Testis (tissue), 2 donors: Measurements from ENCODE around the gene PFKP.

Source experiments
- POLR2A ChIP-seq: fragments of 450-650 bp; IDR thresholded peaks from one replicate; pipeline ENCODE4 v1.6.1; 2017; ENCODE audit warnings: antibody characterized with exemption, mild to moderate bottlenecking, moderate library complexity
- TF ChIP-seq, protein P1 (sequence below), 3 experiments: fragments of 450-650 bp in 2 of 3; fragments of 200-600 bp in 1 of 3; sonication (generic) in 1 of 3; IDR thresholded peaks; one replicate each; pipeline ENCODE4 v1.5.1; 2016 to 2019; ENCODE audit warnings: antibody characterized with exemption in 3 of 3, mild to moderate bottlenecking in 2 of 3, moderate library complexity in 1 of 3

GRCh38 chr10:3081383-3081981 lies 14.1 kb downstream of the PFKP start:
- TF ChIP-seq POLR2A = no peak
- TF ChIP-seq, protein P1, sequence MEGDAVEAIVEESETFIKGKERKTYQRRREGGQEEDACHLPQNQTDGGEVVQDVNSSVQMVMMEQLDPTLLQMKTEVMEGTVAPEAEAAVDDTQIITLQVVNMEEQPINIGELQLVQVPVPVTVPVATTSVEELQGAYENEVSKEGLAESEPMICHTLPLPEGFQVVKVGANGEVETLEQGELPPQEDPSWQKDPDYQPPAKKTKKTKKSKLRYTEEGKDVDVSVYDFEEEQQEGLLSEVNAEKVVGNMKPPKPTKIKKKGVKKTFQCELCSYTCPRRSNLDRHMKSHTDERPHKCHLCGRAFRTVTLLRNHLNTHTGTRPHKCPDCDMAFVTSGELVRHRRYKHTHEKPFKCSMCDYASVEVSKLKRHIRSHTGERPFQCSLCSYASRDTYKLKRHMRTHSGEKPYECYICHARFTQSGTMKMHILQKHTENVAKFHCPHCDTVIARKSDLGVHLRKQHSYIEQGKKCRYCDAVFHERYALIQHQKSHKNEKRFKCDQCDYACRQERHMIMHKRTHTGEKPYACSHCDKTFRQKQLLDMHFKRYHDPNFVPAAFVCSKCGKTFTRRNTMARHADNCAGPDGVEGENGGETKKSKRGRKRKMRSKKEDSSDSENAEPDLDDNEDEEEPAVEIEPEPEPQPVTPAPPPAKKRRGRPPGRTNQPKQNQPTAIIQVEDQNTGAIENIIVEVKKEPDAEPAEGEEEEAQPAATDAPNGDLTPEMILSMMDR (IDR thresholded peaks at IDR 0.05) = no peak
